Putamen (tissue), 1 donor: Measurements from ENCODE around the gene MATK.
"Not testable (repeated sequence)": the region's sequence is repeated elsewhere in the genome, so short reads cannot be mapped to it uniquely, and the experiment has no call there.

Experiments used
- DNase-seq: peaks from one replicate; pipeline ENCODE4 v3.0.0-alpha.2; 2016; ENCODE audit warnings: low spot score

Gene MATK

GRCh38 chr19:3785938-3786824 lies at the start of gene MATK:
Gene MATK (minus strand): TSS chr19:3786381. CDS start chr19:3785135, 1,246 bp downstream.
- no peak for DNase-seq

- no peak for DNase-seq
Observed at GRCh38 chr19:3835055-3835435, 48.9 kb upstream of the MATK start.

GRCh38 chr19:3834349-3835054 lies 48.3 kb upstream of the MATK start:
- no peak for DNase-seq

- DNase-seq, result no peak
Observed at GRCh38 chr19:3833578-3834348, 47.6 kb upstream of the MATK start.

- peak; percentile 16 for DNase-seq
Observed at GRCh38 chr19:3832001-3832400, 45.8 kb upstream of the MATK start.

GRCh38 chr19:3831601-3832000 lies 45.4 kb upstream of the MATK start:
- DNase-seq, result no peak

GRCh38 chr19:3830621-3831589 lies 44.7 kb upstream of the MATK start:
- no peak for DNase-seq

- DNase-seq, result no peak
Observed at GRCh38 chr19:3827306-3827705, 41.1 kb upstream of the MATK start.

GRCh38 chr19:3826163-3826562 lies 40.0 kb upstream of the MATK start:
- DNase-seq, result no peak

GRCh38 chr19:3825286-3825956 lies 39.2 kb upstream of the MATK start:
- DNase-seq, result no peak

- no peak for DNase-seq
Observed at GRCh38 chr19:3823350-3823713, 37.2 kb upstream of the MATK start.

- no peak for DNase-seq
Observed at GRCh38 chr19:3822683-3823349, 36.6 kb upstream of the MATK start.

- DNase-seq, result no peak
Observed at GRCh38 chr19:3821857-3822364, 35.7 kb upstream of the MATK start.

GRCh38 chr19:3821156-3821555 lies 35.0 kb upstream of the MATK start:
- DNase-seq, result no peak

GRCh38 chr19:3819989-3820388 lies 33.8 kb upstream of the MATK start:
- no peak for DNase-seq

GRCh38 chr19:3818918-3819317 lies 32.7 kb upstream of the MATK start:
- DNase-seq, result no peak

- no peak for DNase-seq
Observed at GRCh38 chr19:3818466-3818865, 32.3 kb upstream of the MATK start.

- no peak for DNase-seq
Observed at GRCh38 chr19:3817761-3818160, 31.6 kb upstream of the MATK start.

- DNase-seq, result no peak
Observed at GRCh38 chr19:3816566-3817218, 30.5 kb upstream of the MATK start.

- DNase-seq, result not testable (repeated sequence)
Observed at GRCh38 chr19:3816148-3816547, 30.0 kb upstream of the MATK start.
